HG03457 (cell line): Measurements from ENCODE around the gene FDXR.

Source experiments
- ATAC-seq: cut with Tn5 transposase; IDR thresholded peaks from one replicate; pipeline ENCODE4 v1.9.1; 2021; ENCODE audit warnings: moderate number of reproducible peaks; ENCODE audit not compliant: unreplicated experiment

The FDXR gene

GRCh38 chr17:74898376-74898946 lies 25.7 kb upstream of the FDXR start:
- ATAC-seq, result no peak

GRCh38 chr17:74893936-74894671 lies 21.3 kb upstream of the FDXR start:
- no peak for ATAC-seq

GRCh38 chr17:74892974-74893911 lies 20.4 kb upstream of the FDXR start, which contains the start of gene FADS6:
Gene FADS6 (minus strand): TSS chr17:74893633. CDS start chr17:74893595, 38 bp downstream.
- no peak for ATAC-seq

GRCh38 chr17:74892013-74892841 lies 19.4 kb upstream of the FDXR start:
- ATAC-seq, result no peak

GRCh38 chr17:74890554-74890953 lies 17.8 kb upstream of the FDXR start:
- ATAC-seq, result no peak

- ATAC-seq, result no peak
These were observed 15.7 kb upstream of the FDXR start for GRCh38 chr17:74888469-74888868.

GRCh38 chr17:74883241-74883745 lies 10.5 kb upstream of the FDXR start:
- no peak for ATAC-seq

- no peak for ATAC-seq
These were observed 9.9 kb upstream of the FDXR start for GRCh38 chr17:74882517-74883240.

- no peak for ATAC-seq
These were observed 8.3 kb upstream of the FDXR start for GRCh38 chr17:74881073-74881472.

GRCh38 chr17:74879308-74879707 lies 6.5 kb upstream of the FDXR start:
- no peak for ATAC-seq

GRCh38 chr17:74878658-74879057 lies 5.9 kb upstream of the FDXR start:
- no peak for ATAC-seq

- ATAC-seq, result no peak
These were observed 5.1 kb upstream of the FDXR start for GRCh38 chr17:74877592-74878548.

GRCh38 chr17:74875977-74876593 lies 3.3 kb upstream of the FDXR start:
- no peak for ATAC-seq

GRCh38 chr17:74875155-74875976 lies 2.6 kb upstream of the FDXR start:
- no peak for ATAC-seq

- no peak for ATAC-seq
These were observed 1.8 kb upstream of the FDXR start for GRCh38 chr17:74874615-74875037.

GRCh38 chr17:74873874-74874614 lies 1.2 kb upstream of the FDXR start:
- no peak for ATAC-seq
